Activated CD4-positive, alpha-beta T cell treated with anti-CD3 and anti-CD28 coated beads for 36 hours (primary cell): ENCODE results near the gene CYSRT1. TPM values are rescaled to one million over a fixed set of nuclear protein-coding genes. Genes with fewer than 3 reads are reported as not detected.
"Not testable (repeated sequence)": the region's sequence is repeated elsewhere in the genome, so short reads cannot be mapped to it uniquely, and the experiment has no call there.

ENCODE experiments used
- ATAC-seq: fragments of 200-7000 bp; cut with Tn5 transposase; one replicate; pipeline ENCODE4 v1.10.0; 2021; ENCODE audit warnings: mild to moderate bottlenecking, moderate library complexity
- CTCF ChIA-PET: fragments of 350-600 bp; sonication (Branson Sonifier 250); formaldehyde crosslinking; loops from one replicate; lab custom pipeline; 2021; ENCODE audit warnings: antibody characterized with exemption; lab: Charles Lee
- POLR2A ChIA-PET: fragments of 350-600 bp; sonication (Branson Sonifier 250); formaldehyde crosslinking; loops from one replicate; lab custom pipeline; 2021; ENCODE audit warnings: antibody characterized with exemption, inconsistent platforms; lab: Charles Lee
- DNase-seq: peaks from one replicate; pipeline ENCODE4 v3.0.0-alpha.2; 2020
- H3K27ac Mint-ChIP-seq: one replicate; pipeline ENCODE4 v1.8.0; 2021; ENCODE audit warnings: mixed read lengths
- H3K27me3 Mint-ChIP-seq: one replicate; pipeline ENCODE4 v1.8.0; 2021; ENCODE audit warnings: mixed read lengths
- H3K36me3 Mint-ChIP-seq: one replicate; pipeline ENCODE4 v1.8.0; 2021; ENCODE audit warnings: low read depth, mixed read lengths
- H3K4me1 Mint-ChIP-seq: one replicate; pipeline ENCODE4 v1.8.0; 2021; ENCODE audit warnings: mixed read lengths
- H3K4me3 Mint-ChIP-seq: one replicate; pipeline ENCODE4 v1.8.0; 2021; ENCODE audit warnings: mild to moderate bottlenecking, moderate library complexity, mixed read lengths
- H3K9me3 Mint-ChIP-seq: one replicate; pipeline ENCODE4 v1.8.0; 2021; ENCODE audit warnings: low read depth, mixed read lengths
- intact Hi-C, 2 experiments: fragments of 100-400 bp; cut with DNase I in 1 of 2; cut with micrococcal nuclease in 1 of 2; formaldehyde crosslinking; loops; one replicate each; pipeline versions ENCODE4 v1.14.2 to v1.15.1; 2022 to 2024; cut with DNase I, micrococcal nuclease
- total RNA-seq, 2 experiments: library from RNA; stranded (reverse); gene quantifications; one replicate each; pipeline ENCODE4 v1.2.3, GENCODE V29; 2021

Gene CYSRT1
- total RNA-seq, 2 experiments from 2014 or later, result 0.23 to 0.42 TPM

DNA sequence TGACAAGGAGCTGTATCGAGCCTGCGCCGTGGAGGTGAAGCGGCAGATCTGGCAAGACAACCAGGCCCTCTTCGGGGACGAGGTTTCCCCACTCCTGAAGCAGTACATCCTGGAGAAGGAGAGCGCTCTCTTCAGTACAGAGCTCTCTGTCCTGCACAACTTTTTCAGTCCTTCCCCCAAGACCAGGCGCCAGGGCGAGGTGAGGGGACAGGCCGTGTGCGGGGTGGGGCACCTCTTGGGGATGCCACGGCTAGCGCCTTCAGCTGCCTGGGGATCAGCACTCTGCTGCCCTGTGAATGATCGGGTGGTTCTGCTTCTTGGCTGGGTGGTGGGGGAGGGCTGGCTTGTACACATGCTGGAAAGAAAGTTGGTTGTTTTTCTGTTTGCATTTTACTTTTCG is 31.9 kb downstream of the CYSRT1 start:
- Mint-ChIP-seq H3K27me3 (no peaks in the 10 kb centered on the region), H3K4me1 (peaks cover 18% of the 10 kb centered on the region), H3K9me3 (no peaks in the 10 kb centered on the region), H3K36me3 (peaks cover 12% of the 10 kb centered on the region), H3K27ac (no peak overlapping the region), H3K4me3 (peak overlapping the region; percentile 87)
- DNase-seq, result no peak
- intact Hi-C loops, result no loop called here
- ATAC-seq, result no peak
- ChIA-PET CTCF (interaction anchor here (0.6 to 1.4 kb wide), 4 partner anchors 9 to 403 kb away, joined by 3 to 5 read pairs (median 4); no protein-coding TSS in a partner anchor), POLR2A (interaction anchor here (1.6 kb wide), 1 partner anchor 16 kb away, joined by 5 read pairs; the partner anchor contains the start of gene TUBB4B)

DNA sequence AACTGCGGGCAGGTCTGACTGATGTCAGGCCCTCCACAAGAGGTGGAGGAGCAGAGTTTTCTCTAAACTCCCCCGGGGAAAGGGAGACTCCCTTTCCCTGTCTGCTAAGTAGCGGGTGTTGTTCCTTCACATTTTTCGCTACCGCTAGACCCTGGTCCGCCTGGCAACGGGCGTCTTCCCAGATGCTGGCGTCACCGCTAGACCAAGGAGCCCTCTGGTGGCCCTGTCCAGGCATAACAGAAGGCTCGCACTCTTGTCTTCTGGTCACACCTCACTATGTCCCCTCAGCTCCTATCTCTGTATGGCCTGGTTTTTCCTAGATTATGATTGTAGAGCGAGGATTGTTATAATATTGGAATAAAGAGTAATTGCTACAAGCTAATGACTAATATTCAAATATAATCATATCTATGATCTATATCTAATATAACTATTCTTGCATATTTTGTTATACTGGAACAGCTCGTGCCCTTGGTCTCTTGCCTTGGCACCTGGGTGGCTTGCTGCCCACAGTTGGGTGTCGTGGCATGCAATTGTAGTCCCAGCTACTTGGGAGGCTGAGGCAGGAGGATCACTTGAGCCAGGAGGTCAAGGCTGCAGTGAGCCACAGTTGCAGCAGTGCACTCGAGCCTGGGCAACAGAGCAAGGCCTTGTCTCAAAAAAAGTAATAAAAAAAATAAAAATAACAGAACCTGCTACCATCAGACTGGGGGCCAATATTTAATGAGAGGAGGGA is 37.4 kb downstream of the CYSRT1 start:
- intact Hi-C loops, H3K9me3 Mint-ChIP-seq, H3K4me3 Mint-ChIP-seq, DNase-seq, H3K27ac Mint-ChIP-seq, ATAC-seq, H3K27me3 Mint-ChIP-seq, H3K4me1 Mint-ChIP-seq, POLR2A ChIA-PET: not testable (repeated sequence)
- CTCF ChIA-PET, result interaction anchor here (0.6 to 1.3 kb wide), 2 partner anchors 26 to 343 kb away, joined by 3 to 6 read pairs; no protein-coding TSS in a partner anchor
- peaks cover 16% of the 10 kb centered on the region for H3K36me3 Mint-ChIP-seq

DNA sequence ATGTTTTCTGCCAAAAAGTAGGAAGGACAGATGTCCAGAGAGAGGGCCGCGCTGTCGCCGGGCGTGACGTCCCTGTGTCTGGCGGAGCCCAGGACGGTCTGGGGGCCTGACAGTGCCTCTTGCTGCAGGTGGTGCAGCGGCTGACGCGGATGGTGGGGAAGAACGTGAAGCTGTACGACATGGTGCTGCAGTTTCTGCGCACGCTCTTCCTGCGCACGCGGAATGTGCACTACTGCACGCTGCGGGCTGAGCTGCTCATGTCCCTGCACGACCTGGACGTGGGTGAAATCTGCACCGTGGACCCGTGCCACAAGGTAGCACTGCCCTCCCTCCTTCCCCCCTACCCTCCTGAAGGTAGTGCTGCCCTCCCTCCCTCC is 37.9 kb downstream of the CYSRT1 start:
- ChIA-PET POLR2A (no interaction called here), CTCF (no interaction called here)
- Mint-ChIP-seq H3K4me3 (no peak overlapping the region), H3K27ac (no peak overlapping the region), H3K27me3 (no peaks in the 10 kb centered on the region), H3K9me3 (no peaks in the 10 kb centered on the region), H3K4me1 (no peaks in the 10 kb centered on the region), H3K36me3 (peaks cover 21% of the 10 kb centered on the region)
- ATAC-seq, result no peak
- intact Hi-C loops, result no loop called here
- no peak for DNase-seq

DNA sequence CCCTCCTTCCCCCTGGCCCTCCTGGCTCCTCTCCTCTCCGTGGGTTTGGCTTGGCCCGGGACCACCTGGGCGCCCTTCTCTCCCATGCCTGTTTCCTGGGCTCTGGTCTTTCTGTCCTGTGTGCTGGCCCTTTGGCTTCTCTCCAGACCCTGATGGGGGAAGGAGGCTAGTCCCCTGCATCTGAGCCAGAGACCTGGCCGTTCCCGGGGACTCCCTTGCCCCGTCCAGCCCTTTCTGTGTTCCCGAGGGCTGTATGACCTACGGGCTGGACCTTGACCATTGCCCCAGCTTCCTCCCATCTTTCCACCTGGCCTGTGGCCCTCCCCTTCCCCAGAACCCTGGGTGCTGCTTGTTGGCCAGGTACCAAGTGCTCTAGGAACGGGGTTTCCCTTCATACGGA is 38.5 kb downstream of the CYSRT1 start:
- ChIA-PET CTCF (interaction anchor here (0.7 kb wide), 1 partner anchor 23 kb away, joined by 3 read pairs; no protein-coding TSS in a partner anchor), POLR2A (no interaction called here)
- Mint-ChIP-seq H3K36me3 (peaks cover 24% of the 10 kb centered on the region), H3K27me3 (no peaks in the 10 kb centered on the region), H3K27ac (no peak overlapping the region), H3K4me1 (no peaks in the 10 kb centered on the region), H3K9me3 (no peaks in the 10 kb centered on the region), H3K4me3 (no peak overlapping the region)
- intact Hi-C loops, result no loop called here
- DNase-seq, result no peak
- ATAC-seq, result no peak

DNA sequence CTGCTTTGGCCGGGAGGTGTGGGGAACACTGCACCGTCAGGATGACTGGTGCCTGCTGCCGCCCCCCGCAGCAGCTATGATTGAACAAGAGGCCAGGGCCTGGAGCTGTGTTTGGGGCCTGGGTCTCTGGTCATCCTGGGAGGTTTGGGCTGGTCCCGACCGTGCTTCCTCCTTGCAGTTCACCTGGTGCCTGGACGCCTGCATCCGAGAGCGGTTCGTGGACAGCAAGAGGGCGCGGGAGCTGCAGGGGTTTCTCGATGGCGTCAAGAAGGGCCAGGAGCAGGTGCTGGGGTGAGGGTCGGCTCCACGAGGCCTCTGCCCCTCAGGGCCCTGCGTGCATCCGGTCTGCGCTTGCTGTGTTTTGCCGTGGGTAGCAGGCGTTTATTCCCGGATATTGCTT is 39.1 kb downstream of the CYSRT1 start:
- POLR2A ChIA-PET, result no interaction called here
- Mint-ChIP-seq H3K4me3 (no peak overlapping the region), H3K4me1 (no peaks in the 10 kb centered on the region), H3K9me3 (no peaks in the 10 kb centered on the region), H3K27me3 (no peaks in the 10 kb centered on the region), H3K36me3 (peaks cover 29% of the 10 kb centered on the region), H3K27ac (no peak overlapping the region)
- DNase-seq (no peak), ATAC-seq (no peak)
- CTCF ChIA-PET, result no interaction called here
- intact Hi-C loops, result no loop called here

DNA sequence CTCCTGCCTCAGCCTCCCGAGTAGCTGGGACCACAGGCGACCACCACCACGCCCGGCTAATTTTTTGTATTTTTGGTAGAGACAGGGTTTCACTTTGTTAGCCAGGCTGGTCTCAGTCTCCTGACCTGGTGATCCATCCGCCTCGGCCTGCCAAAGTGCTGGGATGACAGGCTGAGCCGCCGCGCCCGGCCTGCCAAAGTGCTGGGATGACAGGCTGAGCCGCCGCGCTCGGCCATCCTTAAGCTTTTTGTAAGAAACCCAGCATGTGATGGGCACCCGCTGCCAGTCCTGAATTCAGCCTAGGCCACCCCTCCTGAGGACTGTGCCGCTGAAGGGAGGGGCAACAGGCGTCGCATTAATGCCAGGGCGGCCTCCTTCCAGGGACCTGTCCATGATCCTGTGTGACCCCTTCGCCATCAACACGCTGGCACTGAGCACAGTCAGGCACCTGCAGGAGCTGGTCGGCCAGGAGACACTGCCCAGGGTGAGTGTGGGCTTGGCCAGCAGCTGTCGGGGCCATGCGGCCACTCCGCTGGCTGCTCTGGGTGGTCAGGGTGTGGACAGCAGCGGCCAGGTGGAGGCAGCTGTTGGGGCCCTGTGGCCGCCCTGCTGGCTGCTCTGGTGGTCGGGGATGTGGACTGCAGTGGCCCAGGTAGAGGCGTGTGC is 40.7 kb downstream of the CYSRT1 start:
- no peak for DNase-seq
- no peak for ATAC-seq
- H3K4me3 Mint-ChIP-seq, result no peak overlapping the region
- no peak overlapping the region for H3K27ac Mint-ChIP-seq
- intact Hi-C loops, result no loop called here
- no peaks in the 10 kb centered on the region for H3K9me3 Mint-ChIP-seq
- ChIA-PET CTCF (interaction anchor here (0.6 to 1.4 kb wide), 3 partner anchors 9 to 57 kb away, joined by 4 read pairs; no protein-coding TSS in a partner anchor), POLR2A (no interaction called here)
- H3K4me1 Mint-ChIP-seq, result no peaks in the 10 kb centered on the region
- no peaks in the 10 kb centered on the region for H3K27me3 Mint-ChIP-seq
- H3K36me3 Mint-ChIP-seq, result peaks cover 38% of the 10 kb centered on the region

DNA sequence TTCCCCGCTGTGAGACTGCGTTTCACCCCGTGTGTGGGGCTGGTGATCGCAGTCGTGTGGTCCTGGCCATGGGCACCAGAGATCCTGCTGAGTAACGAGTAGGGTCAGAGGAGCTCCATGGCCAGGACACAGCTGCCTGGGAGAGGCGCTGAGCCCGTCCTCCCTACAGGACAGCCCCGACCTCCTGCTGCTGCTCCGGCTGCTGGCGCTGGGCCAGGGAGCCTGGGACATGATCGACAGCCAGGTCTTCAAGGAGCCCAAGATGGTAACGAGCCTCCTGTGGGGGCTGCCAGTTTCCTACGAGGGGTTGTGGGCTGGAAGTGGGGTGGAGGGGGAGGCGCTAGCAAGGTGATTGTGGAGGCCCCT is 41.2 kb downstream of the CYSRT1 start:
- no peaks in the 10 kb centered on the region for H3K27me3 Mint-ChIP-seq
- peaks cover 38% of the 10 kb centered on the region for H3K36me3 Mint-ChIP-seq
- peaks cover 4% of the 10 kb centered on the region for H3K4me1 Mint-ChIP-seq
- DNase-seq, result no peak
- ChIA-PET POLR2A (no interaction called here), CTCF (interaction anchor here (0.6 to 1.4 kb wide), 2 partner anchors 10 to 49 kb away, joined by 4 read pairs; no protein-coding TSS in a partner anchor)
- no peak overlapping the region for H3K27ac Mint-ChIP-seq
- intact Hi-C loops, result no loop called here
- ATAC-seq, result no peak
- no peak overlapping the region for H3K4me3 Mint-ChIP-seq
- no peaks in the 10 kb centered on the region for H3K9me3 Mint-ChIP-seq

DNA sequence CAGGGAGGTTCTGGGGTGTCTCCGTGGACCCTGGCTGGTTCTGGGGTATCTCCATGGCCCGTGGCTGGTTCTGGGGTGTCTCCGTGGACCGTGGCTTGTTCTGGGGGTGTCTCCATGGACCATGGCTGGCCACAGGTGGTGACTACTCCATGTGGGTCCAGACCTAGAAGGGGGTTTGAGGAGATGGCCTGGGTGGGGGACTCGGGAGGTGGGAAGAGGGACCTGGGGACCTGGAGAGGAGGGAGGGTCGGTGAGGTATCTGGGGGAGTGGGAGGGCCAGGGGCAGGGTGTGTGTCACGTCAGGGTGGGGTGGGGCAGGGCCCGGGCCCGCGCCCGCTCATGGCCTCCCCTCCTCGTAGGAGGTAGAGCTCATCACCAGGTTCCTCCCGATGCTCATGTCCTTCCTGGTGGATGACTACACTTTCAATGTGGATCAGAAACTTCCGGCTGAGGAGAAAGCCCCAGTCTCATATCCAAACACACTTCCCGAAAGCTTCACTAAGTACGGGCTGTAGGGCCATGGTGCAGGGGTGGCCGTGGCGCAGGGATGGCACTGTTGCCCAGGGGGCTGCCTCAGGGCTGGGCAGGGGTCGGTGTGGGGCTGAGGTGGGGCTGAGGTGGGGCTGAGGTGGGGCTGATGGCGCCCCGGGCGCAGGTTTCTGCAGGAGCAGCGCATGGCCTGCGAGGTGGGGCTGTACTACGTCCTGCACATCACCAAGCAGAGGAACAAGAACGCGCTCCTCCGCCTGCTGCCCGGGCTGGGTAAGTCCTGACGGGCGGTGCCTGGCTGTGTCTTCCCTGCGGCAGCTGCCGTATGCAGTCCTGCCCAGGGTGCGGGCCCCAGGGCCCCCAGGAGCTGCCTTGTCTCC is 41.8 kb downstream of the CYSRT1 start:
- ATAC-seq, result no peak
- peaks cover 38% of the 10 kb centered on the region for H3K36me3 Mint-ChIP-seq
- H3K9me3 Mint-ChIP-seq, result no peaks in the 10 kb centered on the region
- CTCF ChIA-PET, result interaction anchor here (0.6 to 1.4 kb wide), 2 partner anchors 11 to 48 kb away, joined by 4 read pairs; no protein-coding TSS in a partner anchor
- no peak overlapping the region for H3K4me3 Mint-ChIP-seq
- intact Hi-C loops, result no loop called here
- H3K27me3 Mint-ChIP-seq, result no peaks in the 10 kb centered on the region
- no peak for DNase-seq
- H3K27ac Mint-ChIP-seq, result no peak overlapping the region
- H3K4me1 Mint-ChIP-seq, result peaks cover 8% of the 10 kb centered on the region
- POLR2A ChIA-PET, result no interaction called here

DNA sequence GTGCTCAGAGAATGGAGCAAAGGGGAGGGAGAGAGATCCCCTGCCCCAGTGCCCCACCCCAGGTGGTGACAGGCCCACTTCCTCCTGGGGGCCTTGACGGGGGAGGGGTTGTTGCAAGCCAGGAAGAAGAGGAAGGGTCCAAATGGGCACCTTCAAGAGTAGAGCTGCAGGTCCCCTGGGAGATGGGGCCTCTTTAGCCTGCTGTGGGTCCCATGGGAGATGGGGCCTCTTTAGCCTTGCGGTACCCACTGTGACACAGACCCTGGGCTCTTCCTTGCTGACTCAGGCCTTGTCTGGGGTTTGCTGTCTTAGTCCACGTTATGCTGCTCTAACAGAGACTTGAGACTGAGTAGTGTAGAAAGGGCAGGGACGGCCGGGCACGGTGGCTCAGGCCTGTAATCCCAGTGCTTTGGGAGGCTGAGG is 43.0 kb downstream of the CYSRT1 start:
- Mint-ChIP-seq H3K9me3 (no peaks in the 10 kb centered on the region), H3K27me3 (no peaks in the 10 kb centered on the region), H3K4me3 (no peak overlapping the region), H3K27ac (no peak overlapping the region), H3K36me3 (peaks cover 35% of the 10 kb centered on the region), H3K4me1 (peaks cover 8% of the 10 kb centered on the region)
- ChIA-PET POLR2A (no interaction called here), CTCF (no interaction called here)
- no peak for ATAC-seq
- no peak for DNase-seq
- intact Hi-C loops, result no loop called here

DNA sequence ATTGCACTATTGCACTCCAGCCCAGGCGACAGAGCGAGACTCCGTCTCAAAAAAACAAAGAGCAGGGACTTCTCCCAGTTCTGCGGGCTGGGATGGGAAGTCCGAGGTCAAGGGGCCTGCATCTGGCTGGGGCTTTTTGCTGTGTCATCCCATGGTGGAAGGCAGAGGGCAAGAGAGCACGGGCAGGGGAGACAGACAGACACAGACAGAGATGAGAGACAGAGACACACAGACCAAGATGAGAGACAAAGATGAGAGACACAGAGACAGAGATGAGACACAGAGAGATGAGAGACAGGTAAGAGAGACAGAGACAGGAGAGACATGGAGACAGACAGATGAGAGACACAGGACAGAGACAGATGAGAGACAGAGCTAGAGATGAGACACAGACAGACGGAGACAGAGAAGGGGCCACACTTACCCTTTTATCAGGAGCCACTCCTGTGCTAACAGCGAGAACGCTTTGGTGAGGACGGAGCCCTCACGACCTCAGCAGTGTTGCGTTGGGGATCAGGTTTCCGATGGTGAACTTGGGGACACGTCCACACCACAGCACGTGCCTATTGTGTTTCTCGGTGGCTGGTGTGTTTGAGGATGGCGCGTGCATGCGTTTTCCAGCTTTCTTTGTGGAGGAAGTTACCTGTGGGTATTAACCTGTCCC is 43.7 kb downstream of the CYSRT1 start:
- intact Hi-C loops, result no loop called here
- CTCF ChIA-PET, result interaction anchor here (0.8 kb wide), 1 partner anchor 14 kb away, joined by 3 read pairs; no protein-coding TSS in a partner anchor

More for the DNA sequence above, 43.7 kb downstream of the CYSRT1 start:
- ATAC-seq (no peak), DNase-seq (no peak)
- peaks cover 35% of the 10 kb centered on the region for H3K36me3 Mint-ChIP-seq
- H3K27ac Mint-ChIP-seq, result no peak overlapping the region
- POLR2A ChIA-PET, result no interaction called here
- H3K4me3 Mint-ChIP-seq, result no peak overlapping the region
- peaks cover 8% of the 10 kb centered on the region for H3K4me1 Mint-ChIP-seq
- no peaks in the 10 kb centered on the region for H3K9me3 Mint-ChIP-seq
- H3K27me3 Mint-ChIP-seq, result no peaks in the 10 kb centered on the region
